ENCODE measurements around the gene CDH15.

The CDH15 gene

GRCh38 chr16:89149386-89149785 is 22.2 kb upstream of the CDH15 start (continued):
- no peak for TF ChIP-seq PATZ1 (CRISPR knock-in tag; IDR thresholded peaks at IDR 0.05; ENCODE audit: borderline replicate concordance)
- TF ChIP-seq RARB (CRISPR knock-in tag; IDR thresholded peaks at IDR 0.05): no peak
- no peak for TF ChIP-seq ESRRG (CRISPR knock-in tag; IDR thresholded peaks at IDR 0.05)

DNA sequence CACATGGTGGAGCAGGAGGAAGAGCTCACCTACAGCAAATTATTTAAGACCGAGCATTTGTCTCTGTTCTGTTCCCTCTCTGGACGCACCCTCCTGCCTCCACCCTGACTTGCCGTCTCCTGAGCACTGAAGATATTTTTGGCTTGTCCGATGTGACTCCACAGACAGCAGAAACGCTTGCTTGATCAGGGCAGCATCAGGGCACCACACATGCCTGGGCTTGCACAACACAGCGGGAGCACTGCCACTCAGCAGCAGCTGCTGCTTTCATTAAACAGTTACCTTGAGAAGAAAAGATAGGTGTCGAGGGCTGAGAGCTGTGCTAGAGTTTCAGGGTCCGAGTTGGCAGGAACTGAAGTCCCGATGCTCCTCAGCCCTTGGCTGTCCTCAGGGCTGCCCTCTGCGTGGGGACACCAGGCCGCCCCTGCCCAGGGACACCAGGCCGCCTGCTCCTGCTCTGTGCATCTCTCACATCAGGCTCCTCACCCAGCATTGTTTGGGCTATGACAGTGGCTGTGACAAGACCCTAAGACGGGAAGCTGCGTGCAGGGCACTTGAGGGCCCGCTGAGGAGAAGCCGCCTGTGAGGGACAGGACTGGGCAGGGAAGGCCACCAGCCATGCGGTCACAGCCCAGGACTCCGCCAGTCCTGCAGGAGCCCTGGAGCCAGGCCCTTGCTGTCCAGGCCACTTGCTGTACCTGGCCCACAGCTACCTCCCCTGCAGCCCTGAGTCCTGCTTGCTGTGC is 21.3 kb upstream of the CDH15 start:
- ATAC-seq: no peak
- TF ChIP-seq RARB (CRISPR knock-in tag; IDR thresholded peaks at IDR 0.05) (no peak), CSDC2 (CRISPR knock-in tag; IDR thresholded peaks at IDR 0.05) (no peak), ARNTL (CRISPR knock-in tag; IDR thresholded peaks at IDR 0.05; ENCODE audit: borderline replicate concordance, low read depth) (no peak), ZFP30 (CRISPR knock-in tag; IDR thresholded peaks at IDR 0.05) (no peak)
- TF ChIP-seq, protein P1, sequence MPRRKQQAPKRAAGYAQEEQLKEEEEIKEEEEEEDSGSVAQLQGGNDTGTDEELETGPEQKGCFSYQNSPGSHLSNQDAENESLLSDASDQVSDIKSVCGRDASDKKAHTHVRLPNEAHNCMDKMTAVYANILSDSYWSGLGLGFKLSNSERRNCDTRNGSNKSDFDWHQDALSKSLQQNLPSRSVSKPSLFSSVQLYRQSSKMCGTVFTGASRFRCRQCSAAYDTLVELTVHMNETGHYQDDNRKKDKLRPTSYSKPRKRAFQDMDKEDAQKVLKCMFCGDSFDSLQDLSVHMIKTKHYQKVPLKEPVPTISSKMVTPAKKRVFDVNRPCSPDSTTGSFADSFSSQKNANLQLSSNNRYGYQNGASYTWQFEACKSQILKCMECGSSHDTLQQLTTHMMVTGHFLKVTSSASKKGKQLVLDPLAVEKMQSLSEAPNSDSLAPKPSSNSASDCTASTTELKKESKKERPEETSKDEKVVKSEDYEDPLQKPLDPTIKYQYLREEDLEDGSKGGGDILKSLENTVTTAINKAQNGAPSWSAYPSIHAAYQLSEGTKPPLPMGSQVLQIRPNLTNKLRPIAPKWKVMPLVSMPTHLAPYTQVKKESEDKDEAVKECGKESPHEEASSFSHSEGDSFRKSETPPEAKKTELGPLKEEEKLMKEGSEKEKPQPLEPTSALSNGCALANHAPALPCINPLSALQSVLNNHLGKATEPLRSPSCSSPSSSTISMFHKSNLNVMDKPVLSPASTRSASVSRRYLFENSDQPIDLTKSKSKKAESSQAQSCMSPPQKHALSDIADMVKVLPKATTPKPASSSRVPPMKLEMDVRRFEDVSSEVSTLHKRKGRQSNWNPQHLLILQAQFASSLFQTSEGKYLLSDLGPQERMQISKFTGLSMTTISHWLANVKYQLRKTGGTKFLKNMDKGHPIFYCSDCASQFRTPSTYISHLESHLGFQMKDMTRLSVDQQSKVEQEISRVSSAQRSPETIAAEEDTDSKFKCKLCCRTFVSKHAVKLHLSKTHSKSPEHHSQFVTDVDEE (CRISPR knock-in tag; IDR thresholded peaks at IDR 0.05): no peak
- TF ChIP-seq, protein P2, sequence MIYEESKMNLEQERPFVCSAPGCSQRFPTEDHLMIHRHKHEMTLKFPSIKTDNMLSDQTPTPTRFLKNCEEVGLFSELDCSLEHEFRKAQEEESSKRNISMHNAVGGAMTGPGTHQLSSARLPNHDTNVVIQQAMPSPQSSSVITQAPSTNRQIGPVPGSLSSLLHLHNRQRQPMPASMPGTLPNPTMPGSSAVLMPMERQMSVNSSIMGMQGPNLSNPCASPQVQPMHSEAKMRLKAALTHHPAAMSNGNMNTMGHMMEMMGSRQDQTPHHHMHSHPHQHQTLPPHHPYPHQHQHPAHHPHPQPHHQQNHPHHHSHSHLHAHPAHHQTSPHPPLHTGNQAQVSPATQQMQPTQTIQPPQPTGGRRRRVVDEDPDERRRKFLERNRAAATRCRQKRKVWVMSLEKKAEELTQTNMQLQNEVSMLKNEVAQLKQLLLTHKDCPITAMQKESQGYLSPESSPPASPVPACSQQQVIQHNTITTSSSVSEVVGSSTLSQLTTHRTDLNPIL (CRISPR knock-in tag; IDR thresholded peaks at IDR 0.05; ENCODE audit: low read depth): no peak

DNA sequence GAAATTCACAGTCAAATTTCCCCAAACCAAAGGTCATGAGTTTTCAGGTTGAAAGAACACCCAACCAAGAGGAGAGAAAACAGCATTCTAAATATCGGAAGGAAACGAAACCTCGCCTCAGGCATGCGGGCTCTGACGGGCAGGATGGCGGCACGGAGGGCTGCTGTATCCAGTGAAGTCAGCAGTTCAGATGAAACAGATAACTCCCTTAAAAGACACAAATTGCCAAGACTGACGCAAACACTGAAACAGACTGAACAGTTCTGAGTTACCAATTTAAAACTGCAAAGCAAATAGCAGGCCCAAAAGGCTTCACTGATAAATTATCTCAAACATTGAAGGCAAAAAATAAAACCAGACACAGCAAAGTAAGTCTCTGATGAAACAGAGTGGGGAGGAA is 20.6 kb upstream of the CDH15 start:
- ATAC-seq: no peak

DNA sequence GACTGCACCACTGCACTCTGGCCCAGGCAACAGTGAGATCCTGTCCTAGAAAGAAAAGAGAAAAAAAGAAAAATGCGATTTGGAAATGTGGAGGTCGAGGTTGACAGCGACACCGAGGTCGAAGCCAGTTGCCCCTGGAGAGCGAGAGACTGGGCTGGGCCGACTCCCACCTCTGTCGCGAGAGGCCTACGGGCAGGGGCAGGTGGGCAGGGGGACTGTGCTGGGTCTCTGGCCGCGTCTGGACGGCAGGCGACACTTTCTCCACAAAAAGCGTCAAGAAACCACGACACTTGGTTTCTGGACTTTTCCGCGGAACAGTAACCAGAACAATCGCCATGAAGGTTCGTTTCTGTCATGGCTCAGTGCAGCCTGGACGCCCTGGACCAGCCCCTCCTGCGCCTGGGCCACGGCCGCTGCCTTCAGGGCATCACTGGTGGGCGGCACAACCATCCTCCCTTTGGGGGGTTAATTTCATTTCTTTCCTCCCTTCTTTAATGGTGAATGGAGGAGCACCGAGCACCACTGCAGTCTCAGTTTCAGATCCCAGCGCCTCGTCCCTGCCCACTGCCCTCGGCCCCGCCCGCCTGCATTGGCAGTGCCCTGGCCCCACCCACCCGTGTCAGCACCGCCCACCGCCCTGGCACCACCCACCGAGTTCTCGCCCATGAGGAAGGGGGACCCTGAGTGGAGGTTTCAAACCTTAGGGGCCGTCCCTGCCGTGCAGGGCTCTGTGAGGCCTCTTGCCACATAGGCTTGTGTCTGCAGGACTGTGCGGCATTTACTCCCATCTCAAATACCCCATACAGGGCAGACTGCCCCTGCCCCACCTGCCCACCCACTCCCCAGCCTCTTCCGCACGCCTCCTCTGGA is 18.5 kb upstream of the CDH15 start:
- no peak for ATAC-seq
- no peak for TF ChIP-seq ZFP3 (CRISPR knock-in tag; IDR thresholded peaks at IDR 0.05)
- TF ChIP-seq ZNF70 (CRISPR knock-in tag; IDR thresholded peaks at IDR 0.05): no peak
- TF ChIP-seq POU6F1 (CRISPR knock-in tag; IDR thresholded peaks at IDR 0.05; ENCODE audit: borderline replicate concordance, low read depth): no peak
- TF ChIP-seq BACH2 (CRISPR knock-in tag; IDR thresholded peaks at IDR 0.05; ENCODE audit: borderline replicate concordance): no peak
- TF ChIP-seq ZNF8 (CRISPR knock-in tag; IDR thresholded peaks at IDR 0.05): no peak
- no peak for TF ChIP-seq TCF4 (CRISPR knock-in tag; IDR thresholded peaks at IDR 0.05; ENCODE audit: borderline replicate concordance)
- no peak for TF ChIP-seq PPARA (CRISPR knock-in tag; IDR thresholded peaks at IDR 0.05; ENCODE audit: borderline replicate concordance)
- TF ChIP-seq ISL1 (CRISPR knock-in tag; IDR thresholded peaks at IDR 0.05): no peak
- no peak for TF ChIP-seq ARNTL (CRISPR knock-in tag; IDR thresholded peaks at IDR 0.05; ENCODE audit: borderline replicate concordance, low read depth)
- no peak for TF ChIP-seq ZC3H10 (CRISPR knock-in tag; IDR thresholded peaks at IDR 0.05)
- TF ChIP-seq CSDC2 (CRISPR knock-in tag; IDR thresholded peaks at IDR 0.05): no peak
- TF ChIP-seq GLIS3 (CRISPR knock-in tag; IDR thresholded peaks at IDR 0.05): no peak
- no peak for TF ChIP-seq PATZ1 (CRISPR knock-in tag; IDR thresholded peaks at IDR 0.05; ENCODE audit: borderline replicate concordance)
- no peak for TF ChIP-seq TOX (CRISPR knock-in tag; IDR thresholded peaks at IDR 0.05; ENCODE audit: borderline replicate concordance)
- no peak for TF ChIP-seq SNAI2 (CRISPR knock-in tag; IDR thresholded peaks at IDR 0.05)
- TF ChIP-seq ZFP30 (CRISPR knock-in tag; IDR thresholded peaks at IDR 0.05): no peak

More for the DNA sequence above, 20.6 kb upstream of the CDH15 start:
- TF ChIP-seq TCF4 (CRISPR knock-in tag; IDR thresholded peaks at IDR 0.05; ENCODE audit: borderline replicate concordance) (peak; percentile 72; the same call in 1 of the 2 replicates), PPARA (CRISPR knock-in tag; IDR thresholded peaks at IDR 0.05; ENCODE audit: borderline replicate concordance) (no peak)

All from SK-N-SH treated with all-trans-retinoic acid at 6 μM for 48 hours (cell line).